GM18505 (cell line): ENCODE data around the gene CMC2.

Source experiments
- ATAC-seq: cut with Tn5 transposase; IDR thresholded peaks from one replicate; pipeline ENCODE4 v1.9.1; 2021; ENCODE audit not compliant: unreplicated experiment
- POLR2A ChIP-seq: IDR thresholded peaks from 4 replicates; pipeline ENCODE4 v1.6.1; 2011; ENCODE audit warnings: borderline replicate concordance; ENCODE audit not compliant: insufficient read depth, insufficient read length; ENCODE audit errors: extremely low read depth

Gene CMC2

GRCh38 chr16:81014672-81015071, 8.0 kb upstream of the CMC2 start:
- TF ChIP-seq POLR2A = no peak
- no peak for ATAC-seq

DNA sequence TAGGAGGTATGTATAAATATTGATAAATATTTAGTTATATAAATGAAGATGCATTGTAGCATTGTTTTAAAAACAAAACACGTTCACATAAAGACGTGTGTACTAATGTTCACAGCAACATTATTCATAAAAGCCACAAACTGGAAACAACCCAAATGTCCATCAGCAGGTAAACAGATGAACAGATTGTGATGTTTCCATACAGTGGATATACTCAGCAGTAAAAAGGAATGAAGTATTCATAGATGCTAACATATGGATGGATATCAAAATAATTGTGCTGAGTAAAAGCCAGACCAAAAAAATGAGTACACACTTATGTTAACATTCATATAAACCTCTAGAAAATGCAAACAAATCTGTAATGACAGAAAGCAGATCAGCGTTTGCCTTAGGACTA, 6.3 kb upstream of the CMC2 start:
- TF ChIP-seq POLR2A = no peak
- ATAC-seq = no peak

GRCh38 chr16:81008505-81008789, 1.8 kb upstream of the CMC2 start:
- no peak for ATAC-seq
- no peak for TF ChIP-seq POLR2A

- peak; percentile 31 for ATAC-seq
These were observed 373 bp downstream of the CMC2 start for GRCh38 chr16:81006211-81006812.

DNA sequence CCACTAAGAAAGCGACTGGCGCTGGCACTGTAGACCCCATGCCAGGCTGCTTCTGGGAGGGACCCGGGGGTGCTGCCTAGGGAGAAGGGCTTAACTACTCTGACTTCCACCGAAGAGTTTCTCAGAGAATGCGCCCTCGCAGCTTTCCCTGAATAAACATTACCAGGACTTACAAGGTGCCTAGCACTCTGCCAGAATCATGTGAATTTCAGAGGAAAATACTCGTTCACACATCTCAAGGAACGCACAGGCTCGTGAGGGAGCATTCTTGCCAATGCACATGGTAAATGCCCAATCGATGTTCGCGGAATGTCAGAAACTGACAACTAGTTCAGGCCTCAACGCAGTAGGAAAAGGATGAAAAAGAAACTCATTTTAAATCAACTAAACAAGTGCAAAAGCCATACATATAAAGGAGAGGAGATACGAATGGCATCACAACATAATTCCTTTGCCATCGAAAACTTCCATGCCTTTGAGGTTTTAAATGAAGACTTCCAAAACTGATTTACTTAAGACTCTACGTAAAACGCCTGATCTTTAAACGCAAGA, 999 bp downstream of the CMC2 start:
- ATAC-seq = no peak
- TF ChIP-seq POLR2A = no peak

More at GRCh38 chr16:81006211-81006812, 373 bp downstream of the CMC2 start:
- TF ChIP-seq POLR2A = peak; percentile 64

- TF ChIP-seq POLR2A = no peak
- no peak for ATAC-seq
These were observed 1.9 kb downstream of the CMC2 start for GRCh38 chr16:81004646-81005353.

GRCh38 chr16:81003610-81004460, 2.9 kb downstream of the CMC2 start:
- no peak for TF ChIP-seq POLR2A
- ATAC-seq = no peak

DNA sequence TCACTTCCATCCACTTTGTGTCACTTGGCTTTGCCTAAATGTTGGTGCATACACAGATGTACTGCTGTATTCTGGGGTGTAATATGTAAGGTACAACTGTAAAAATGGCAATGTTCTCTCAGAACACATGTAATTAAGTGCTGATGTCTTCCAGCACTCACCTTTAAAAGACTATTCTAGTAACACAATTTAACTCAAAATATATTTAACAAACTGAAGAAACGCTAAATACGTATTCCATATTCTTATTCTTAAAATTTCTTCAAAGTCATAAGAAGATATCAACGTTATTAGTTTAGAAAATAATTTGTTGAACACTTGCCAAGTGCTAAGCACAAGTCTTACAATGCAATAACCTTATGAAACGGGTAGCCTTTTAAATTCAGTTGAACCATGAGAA, 3.6 kb downstream of the CMC2 start:
- TF ChIP-seq POLR2A = no peak
- no peak for ATAC-seq

GRCh38 chr16:81001330-81001729, 5.4 kb downstream of the CMC2 start:
- no peak for TF ChIP-seq POLR2A
- ATAC-seq = no peak

- no peak for ATAC-seq
- no peak for TF ChIP-seq POLR2A
These were observed 5.8 kb downstream of the CMC2 start for GRCh38 chr16:81000873-81001272.

DNA sequence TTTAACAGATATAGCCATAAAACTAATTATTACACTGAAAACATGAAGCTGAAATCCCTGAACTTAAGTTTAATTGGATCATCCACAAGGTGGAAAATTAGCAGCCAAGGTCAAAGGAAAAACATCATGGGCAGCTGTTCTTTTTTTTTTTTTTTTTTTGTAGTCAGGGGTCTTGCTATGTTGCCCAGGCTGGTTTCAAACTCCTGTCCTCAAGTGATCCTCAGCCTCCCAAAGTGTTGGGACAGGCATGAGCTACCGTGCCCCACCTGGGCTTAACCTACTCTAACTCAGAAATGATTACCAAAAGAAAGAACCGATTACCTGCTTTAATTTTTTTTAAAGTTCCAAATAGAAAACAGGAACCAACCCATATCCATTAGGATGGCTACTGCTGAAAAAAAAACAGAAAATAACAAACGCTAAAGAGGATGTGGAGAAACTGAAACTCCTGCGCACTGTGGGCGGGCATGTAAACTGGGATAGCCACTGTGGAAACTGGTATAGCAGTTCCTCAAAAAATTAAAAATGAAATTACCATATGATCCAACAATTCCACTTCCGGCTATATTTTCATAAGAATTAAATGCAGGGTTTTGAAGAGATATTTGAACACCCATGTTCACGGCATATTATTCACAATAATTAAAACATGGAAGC, 8.6 kb downstream of the CMC2 start:
- no peak for ATAC-seq
- no peak for TF ChIP-seq POLR2A

- no peak for ATAC-seq
- peak; percentile 28 for TF ChIP-seq POLR2A
These were observed 9.4 kb downstream of the CMC2 start for GRCh38 chr16:80997139-80997798.
